ENCODE data around the gene EML1. TPM values are rescaled to one million over a fixed set of nuclear protein-coding genes. Genes with fewer than 3 reads are reported as not detected.

EML1 gene
- total RNA-seq, 2 experiments from 2014 or later, result 0.59 TPM; not detected in 1

- no peak overlapping the region for H3K4me3 Mint-ChIP-seq
- peaks cover 69% of the 10 kb centered on the region for H3K27me3 Mint-ChIP-seq
- no peak for DNase-seq
- Histone ChIP-seq H3K27ac (ENCODE audit: low read depth in 1 of 2, low read length in 2 of 2) (no peak overlapping the region), H3K4me3 (ENCODE audit: low read length) (no peak overlapping the region), H3K4me1 (ENCODE audit: insufficient read depth, low read length) (no peaks in the 10 kb centered on the region), H3K36me3 (ENCODE audit: insufficient read depth, low read length) (no peaks in the 10 kb centered on the region), H3K9me3 (ENCODE audit: control insufficient read depth in 1 of 2, insufficient read depth in 1 of 2, low read length in 2 of 2) (peaks cover 0 to 3% of the 10 kb centered on the region in 2 experiments), H3K27me3 (ENCODE audit: control insufficient read depth in 1 of 2, insufficient read depth in 2 of 2, low read length in 2 of 2) (peaks cover 10 to 46% of the 10 kb centered on the region in 2 experiments)
- H3K4me1 Mint-ChIP-seq (ENCODE audit: low read depth), result no peaks in the 10 kb centered on the region
- ATAC-seq (ENCODE audit: poor library complexity), result no peak
- no peaks in the 10 kb centered on the region for H3K36me3 Mint-ChIP-seq (ENCODE audit: low read depth)
- intact Hi-C loops (cut with DNase I, micrococcal nuclease), result no loop called here
- no peaks in the 10 kb centered on the region for H3K9me3 Mint-ChIP-seq
- ChIA-PET POLR2A (no interaction called here), CTCF (no interaction called here)
- TF ChIP-seq CTCF (IDR thresholded peaks at IDR 0.05), result no peak
- no peak overlapping the region for H3K27ac Mint-ChIP-seq
Observed at GRCh38 chr14:99876406-99876805, 83.2 kb downstream of the EML1 start.

GRCh38 chr14:99878563-99878962, 85.3 kb downstream of the EML1 start:
- H3K27me3 Mint-ChIP-seq, result peaks cover 49% of the 10 kb centered on the region
- H3K36me3 Mint-ChIP-seq (ENCODE audit: low read depth), result no peaks in the 10 kb centered on the region
- H3K27ac Mint-ChIP-seq, result no peak overlapping the region
- H3K4me1 Mint-ChIP-seq (ENCODE audit: low read depth), result no peaks in the 10 kb centered on the region
- intact Hi-C loops (cut with DNase I, micrococcal nuclease), result no loop called here
- Histone ChIP-seq H3K27ac (ENCODE audit: low read depth in 1 of 2, low read length in 2 of 2) (no peak overlapping the region), H3K4me1 (ENCODE audit: insufficient read depth, low read length) (no peaks in the 10 kb centered on the region), H3K4me3 (ENCODE audit: low read length) (no peak overlapping the region), H3K36me3 (ENCODE audit: insufficient read depth, low read length) (no peaks in the 10 kb centered on the region), H3K27me3 (ENCODE audit: control insufficient read depth in 1 of 2, insufficient read depth in 2 of 2, low read length in 2 of 2) (peaks cover 10 to 35% of the 10 kb centered on the region in 2 experiments), H3K9me3 (ENCODE audit: control insufficient read depth in 1 of 2, insufficient read depth in 1 of 2, low read length in 2 of 2) (peaks cover 0 to 3% of the 10 kb centered on the region in 2 experiments)
- no peak for ATAC-seq (ENCODE audit: poor library complexity)
- TF ChIP-seq CTCF (IDR thresholded peaks at IDR 0.05), result no peak
- ChIA-PET CTCF (no interaction called here), POLR2A (no interaction called here)
- no peaks in the 10 kb centered on the region for H3K9me3 Mint-ChIP-seq
- no peak overlapping the region for H3K4me3 Mint-ChIP-seq
- DNase-seq, result no peak

- Mint-ChIP-seq H3K9me3 (no peaks in the 10 kb centered on the region), H3K4me3 (no peak overlapping the region), H3K27me3 (peaks cover 46% of the 10 kb centered on the region), H3K4me1 (ENCODE audit: low read depth) (no peaks in the 10 kb centered on the region), H3K27ac (no peak overlapping the region), H3K36me3 (ENCODE audit: low read depth) (no peaks in the 10 kb centered on the region)
- DNase-seq, result no peak
- Histone ChIP-seq H3K36me3 (ENCODE audit: insufficient read depth, low read length) (no peaks in the 10 kb centered on the region), H3K4me3 (ENCODE audit: low read length) (no peak overlapping the region), H3K4me1 (ENCODE audit: insufficient read depth, low read length) (no peaks in the 10 kb centered on the region), H3K9me3 (ENCODE audit: control insufficient read depth in 1 of 2, insufficient read depth in 1 of 2, low read length in 2 of 2) (peaks cover 0 to 3% of the 10 kb centered on the region in 2 experiments), H3K27me3 (ENCODE audit: control insufficient read depth in 1 of 2, insufficient read depth in 2 of 2, low read length in 2 of 2) (peaks cover 10 to 35% of the 10 kb centered on the region in 2 experiments), H3K27ac (ENCODE audit: low read depth in 1 of 2, low read length in 2 of 2) (no peak overlapping the region)
- ChIA-PET CTCF (no interaction called here), POLR2A (no interaction called here)
- ATAC-seq (ENCODE audit: poor library complexity), result no peak
- TF ChIP-seq CTCF (IDR thresholded peaks at IDR 0.05), result no peak
- intact Hi-C loops (cut with DNase I, micrococcal nuclease), result loop anchor here in 1 of 2 experiments (5.0 kb wide), 1 partner anchor 557 kb away; no protein-coding TSS in a partner anchor
Observed at GRCh38 chr14:99879401-99880295, 86.4 kb downstream of the EML1 start.

Data from CD4-positive, alpha-beta T cell (primary cell).